Activated T-cell treated with anti-CD3 and anti-CD28 coated beads for 48 hours (primary cell): ENCODE results near the gene CTDP1.
"Not testable (repeated sequence)": the region's sequence is repeated elsewhere in the genome, so short reads cannot be mapped to it uniquely, and the experiment has no call there.

ENCODE experiments used
- DNase-seq: peaks from one replicate; pipeline ENCODE4 v3.0.0-alpha.2; 2020; ENCODE audit warnings: low read depth

Gene CTDP1

DNA sequence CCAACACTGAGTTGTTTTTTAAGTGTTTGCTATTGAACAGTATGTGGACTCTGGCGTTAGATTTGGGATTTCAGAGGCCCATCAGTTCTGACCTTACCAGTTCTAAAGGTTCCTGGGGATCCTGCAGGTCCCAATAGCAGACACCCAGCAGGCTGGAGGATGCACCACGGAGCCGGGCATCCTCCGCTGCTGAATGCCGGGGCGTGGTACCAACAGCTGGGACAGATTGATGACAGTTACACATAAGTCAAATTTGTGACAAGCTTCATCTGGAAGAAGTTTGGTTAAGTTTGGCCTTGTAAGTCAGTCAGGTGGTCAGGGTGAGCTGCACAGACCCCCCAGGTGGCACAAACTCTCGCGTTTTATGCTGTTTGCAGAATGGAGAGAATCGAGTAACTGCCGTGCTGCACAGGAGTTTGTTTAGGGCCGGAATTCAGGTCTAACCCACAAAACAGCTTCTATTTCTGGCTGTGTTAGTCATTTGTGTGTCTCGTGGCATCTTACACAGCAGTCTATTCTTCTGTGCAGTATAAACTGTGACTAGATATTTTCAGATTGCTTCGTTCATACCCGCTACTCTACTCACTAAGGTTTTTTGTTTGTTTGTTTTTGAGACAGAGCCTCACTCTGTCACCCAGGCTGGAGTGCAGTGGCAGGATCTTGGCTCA lies 19.2 kb downstream of the CTDP1 start:
- DNase-seq, result no peak

GRCh38 chr18:79699653-79700052 lies 20.1 kb downstream of the CTDP1 start:
- DNase-seq, result no peak

GRCh38 chr18:79702906-79703305 lies 23.3 kb downstream of the CTDP1 start:
- no peak for DNase-seq

- no peak for DNase-seq
These were observed 25.0 kb downstream of the CTDP1 start for GRCh38 chr18:79704631-79705030.

DNA sequence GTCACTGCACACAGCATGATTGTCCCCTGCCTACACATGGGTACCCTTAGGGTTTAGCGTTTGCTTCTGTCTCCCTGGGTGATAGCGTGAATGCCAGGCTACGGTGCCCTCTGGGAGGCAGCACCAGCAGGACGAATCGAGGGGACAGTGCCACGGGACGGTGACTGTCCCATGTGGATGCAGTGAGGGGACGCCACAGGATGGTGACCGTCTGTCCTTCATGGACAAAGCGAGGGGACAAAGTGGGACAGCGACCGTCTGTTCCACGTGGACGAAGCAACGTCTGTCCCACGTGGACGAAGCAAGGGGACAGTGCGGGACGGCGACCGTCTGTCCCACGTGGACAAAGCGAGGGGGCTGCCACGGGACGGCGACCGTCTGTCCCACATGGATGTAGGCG lies 25.7 kb downstream of the CTDP1 start:
- DNase-seq, result no peak

DNA sequence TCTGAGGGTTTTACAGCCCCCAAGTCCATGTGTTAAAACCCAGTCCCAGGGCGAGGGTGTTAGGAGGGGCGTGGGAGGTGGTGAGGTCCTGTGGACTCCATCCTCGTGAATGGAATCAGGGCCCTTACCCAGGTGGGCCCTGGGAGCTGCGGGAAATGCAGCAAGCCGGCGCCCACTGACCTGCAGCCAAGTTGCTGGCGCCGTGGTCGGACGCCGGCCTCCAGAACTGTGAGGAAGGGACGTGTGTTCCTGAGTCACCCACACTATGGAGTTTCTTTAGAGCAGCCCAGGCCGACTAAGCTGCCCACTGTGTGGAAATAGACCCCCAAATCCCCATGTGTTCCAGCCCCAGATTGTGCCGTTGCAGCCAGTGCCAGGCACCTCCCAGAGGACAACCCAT lies 26.4 kb downstream of the CTDP1 start:
- DNase-seq, result no peak

- DNase-seq, result no peak
These were observed 27.1 kb downstream of the CTDP1 start for GRCh38 chr18:79706658-79707057.

- DNase-seq, result no peak
These were observed 27.6 kb downstream of the CTDP1 start for GRCh38 chr18:79707239-79707638.

GRCh38 chr18:79707671-79708070 lies 28.1 kb downstream of the CTDP1 start:
- DNase-seq, result no peak

DNA sequence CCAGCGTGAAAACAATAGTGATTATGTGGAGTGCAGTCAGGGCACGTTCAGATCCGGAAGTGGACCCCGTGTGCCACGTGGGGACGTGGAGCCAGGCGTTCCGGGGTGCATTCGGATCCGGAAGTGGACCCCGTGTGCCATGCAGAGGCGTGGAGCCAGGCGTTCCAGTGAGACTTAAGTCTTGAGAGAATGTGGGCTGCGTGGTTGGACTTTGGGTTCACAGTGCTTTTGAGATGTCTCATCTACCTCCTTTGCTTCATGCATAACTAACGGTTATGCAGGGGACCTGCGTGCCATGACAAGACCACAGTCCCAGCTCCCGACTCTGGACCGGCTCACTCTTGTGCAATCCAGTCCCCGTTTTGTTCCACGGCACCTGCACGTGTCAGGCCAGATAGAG lies 28.8 kb downstream of the CTDP1 start:
- no peak for DNase-seq

DNA sequence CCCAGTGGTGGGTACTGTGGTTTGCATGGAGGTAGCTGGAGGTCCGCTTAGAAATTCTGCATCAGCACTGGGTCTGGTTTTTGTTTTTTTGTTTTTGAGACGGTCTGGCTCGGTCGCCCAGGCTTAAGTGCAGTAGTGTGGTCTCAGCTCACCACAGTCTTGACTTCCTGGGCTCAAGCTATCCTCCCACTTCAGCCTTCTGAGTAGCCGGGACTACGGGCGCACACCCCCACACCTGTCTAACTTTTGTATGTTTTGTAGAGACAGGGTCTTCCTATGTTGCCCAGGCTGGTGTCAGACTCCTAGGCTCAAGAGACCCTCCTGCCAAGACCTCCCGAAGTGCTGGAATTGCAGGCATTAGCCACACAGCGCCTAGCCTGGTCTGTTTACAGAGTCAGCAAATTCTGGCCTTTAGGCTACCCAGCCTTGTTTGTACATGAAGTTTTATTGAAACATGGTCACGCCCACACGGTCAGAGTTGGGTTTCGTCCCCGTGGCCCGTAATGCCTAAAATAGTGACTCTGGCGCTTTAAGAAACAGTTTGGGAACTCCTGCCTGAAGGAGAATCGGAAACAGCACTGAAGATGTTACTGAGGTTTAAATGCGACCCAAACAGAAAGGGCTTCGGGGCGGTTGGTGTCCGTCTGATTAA lies 32.7 kb downstream of the CTDP1 start:
- no peak for DNase-seq

DNA sequence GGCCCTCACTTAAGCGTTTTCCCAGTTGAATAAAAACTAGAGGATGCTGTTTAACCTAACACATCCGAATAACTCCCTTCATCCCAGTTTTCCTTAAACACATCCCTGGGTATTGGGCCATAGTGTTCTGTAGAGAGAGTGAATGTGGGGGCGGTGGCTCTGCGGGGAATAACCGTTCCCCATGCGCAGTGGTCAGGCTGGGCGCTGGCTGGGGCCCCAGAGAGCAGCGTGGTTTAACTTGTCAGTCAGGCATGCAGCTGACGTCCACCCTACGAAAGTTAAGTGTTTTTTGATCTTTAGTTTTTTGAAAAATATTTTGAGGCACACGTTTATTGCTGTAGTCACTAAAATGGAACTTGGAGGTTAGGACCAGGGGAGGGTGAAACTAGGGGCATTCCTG lies 33.7 kb downstream of the CTDP1 start:
- DNase-seq, result no peak

GRCh38 chr18:79714531-79715240 lies 35.1 kb downstream of the CTDP1 start:
- no peak for DNase-seq

DNA sequence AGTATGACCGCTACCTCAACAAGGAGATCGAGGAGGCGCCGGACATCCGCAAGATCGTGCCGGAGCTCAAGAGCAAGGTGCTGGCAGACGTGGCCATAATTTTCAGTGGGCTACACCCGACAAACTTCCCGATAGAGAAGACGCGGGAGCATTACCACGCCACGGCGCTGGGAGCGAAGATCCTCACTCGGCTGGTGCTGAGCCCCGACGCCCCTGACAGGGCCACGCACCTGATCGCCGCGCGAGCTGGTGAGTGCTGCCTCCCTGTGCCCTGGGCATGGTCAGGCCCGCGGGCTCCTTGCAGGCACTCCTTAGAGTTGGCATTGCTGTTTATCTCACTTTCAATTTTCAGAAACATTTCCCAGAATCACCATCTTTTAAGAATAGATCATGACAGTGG lies 35.7 kb downstream of the CTDP1 start:
- no peak for DNase-seq

DNA sequence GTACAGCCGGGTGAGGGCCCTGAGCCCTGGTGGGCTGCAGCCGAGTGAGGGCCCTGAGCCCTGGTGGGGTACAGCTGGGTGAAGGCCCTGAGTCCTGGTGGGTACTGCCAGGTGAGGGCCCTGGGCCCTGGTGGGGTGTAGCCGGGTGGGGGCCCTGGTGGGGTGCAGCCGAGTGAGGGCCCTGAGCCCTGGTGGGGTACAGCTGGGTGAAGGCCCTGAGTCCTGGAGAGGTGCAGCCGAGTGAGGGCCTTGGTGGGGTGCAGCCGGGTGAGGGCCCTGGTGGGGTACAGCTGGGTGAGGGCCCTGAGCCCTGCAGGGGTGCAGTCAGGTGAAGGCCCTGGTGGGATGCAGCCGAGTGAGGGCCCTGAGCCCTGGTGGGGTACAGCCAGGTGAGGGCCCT lies 37.5 kb downstream of the CTDP1 start:
- no peak for DNase-seq

DNA sequence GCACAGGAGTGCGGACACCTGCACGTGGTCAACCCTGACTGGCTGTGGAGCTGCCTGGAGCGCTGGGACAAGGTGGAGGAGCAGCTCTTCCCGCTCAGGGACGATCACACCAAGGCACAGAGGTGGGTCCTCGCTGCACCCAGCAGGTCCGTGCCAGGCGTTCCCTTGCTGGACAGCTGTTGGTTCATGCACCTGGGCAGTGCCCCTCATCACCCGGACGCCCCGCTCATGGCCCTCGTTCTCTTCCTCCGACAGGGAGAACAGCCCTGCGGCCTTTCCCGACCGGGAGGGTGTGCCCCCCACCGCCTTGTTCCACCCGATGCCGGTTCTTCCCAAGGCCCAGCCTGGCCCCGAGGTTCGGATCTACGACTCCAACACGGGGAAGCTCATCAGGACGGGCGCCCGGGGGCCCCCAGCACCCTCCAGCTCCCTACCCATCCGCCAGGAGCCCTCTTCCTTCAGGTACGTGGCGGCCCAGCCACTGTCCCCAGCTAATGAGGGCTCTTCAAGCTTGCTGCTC lies 38.0 kb downstream of the CTDP1 start:
- DNase-seq, result no peak

DNA sequence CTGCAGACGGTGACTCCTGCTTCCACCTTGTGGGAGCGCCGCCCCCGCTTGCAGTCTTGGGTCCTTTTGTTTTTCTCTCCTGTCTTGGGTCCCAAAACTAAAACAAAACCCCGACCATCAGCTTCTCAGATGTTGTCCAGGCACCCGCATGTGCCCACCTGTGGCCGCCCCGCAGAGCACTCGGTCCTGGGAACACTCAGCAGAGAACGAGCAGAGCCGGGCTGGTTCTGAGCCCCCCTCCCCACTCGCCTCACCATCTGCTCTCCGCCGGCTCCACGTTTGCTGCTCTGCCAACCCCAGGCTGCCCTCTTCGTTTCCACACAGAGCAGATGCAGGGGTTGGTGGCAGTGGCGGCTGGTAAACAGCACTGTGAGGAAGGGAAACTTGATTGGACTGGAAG lies 38.5 kb downstream of the CTDP1 start:
- DNase-seq, result no peak

GRCh38 chr18:79718878-79719477 lies 39.4 kb downstream of the CTDP1 start:
- DNase-seq, result no peak

DNA sequence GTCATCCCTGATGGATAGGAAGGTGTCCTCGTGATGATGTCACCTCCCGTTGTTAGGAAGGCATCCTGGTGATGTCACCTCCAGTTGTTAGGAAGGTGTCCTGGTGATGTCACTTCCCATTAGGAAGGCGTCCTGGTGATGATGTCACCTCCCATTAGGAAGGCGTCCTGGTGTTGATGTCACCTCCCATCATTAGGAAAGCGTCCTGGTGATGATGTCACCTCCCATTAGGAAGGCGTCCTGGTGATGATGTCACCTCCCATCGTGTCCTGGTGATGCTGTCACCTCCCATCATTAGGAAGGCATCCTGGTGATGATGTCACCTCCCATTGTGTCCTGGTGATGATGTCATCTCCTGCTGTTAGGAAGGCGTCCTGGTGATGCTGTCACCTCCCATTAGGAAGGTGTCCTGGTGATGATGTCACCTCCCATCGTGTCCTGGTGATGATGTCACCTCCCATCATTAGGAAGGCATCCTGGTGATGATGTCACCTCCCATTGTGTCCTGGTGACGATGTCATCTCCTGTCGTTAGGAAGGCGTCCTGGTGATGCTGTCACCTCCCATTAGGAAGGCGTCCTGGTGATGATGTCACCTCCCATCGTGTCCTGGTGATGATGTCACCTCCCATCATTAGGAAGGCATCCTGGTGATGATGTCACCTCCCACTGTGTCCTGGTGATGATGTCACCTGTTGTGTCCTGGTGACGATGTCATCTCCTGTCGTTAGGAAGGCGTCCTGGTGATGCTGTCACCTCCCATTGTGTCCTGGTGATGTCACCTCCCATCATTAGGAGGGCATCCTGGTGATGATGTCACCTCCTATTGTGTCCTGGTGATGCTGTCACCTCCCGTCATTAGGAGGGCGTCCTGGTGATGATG lies 40.1 kb downstream of the CTDP1 start:
- not testable (repeated sequence) for DNase-seq

DNA sequence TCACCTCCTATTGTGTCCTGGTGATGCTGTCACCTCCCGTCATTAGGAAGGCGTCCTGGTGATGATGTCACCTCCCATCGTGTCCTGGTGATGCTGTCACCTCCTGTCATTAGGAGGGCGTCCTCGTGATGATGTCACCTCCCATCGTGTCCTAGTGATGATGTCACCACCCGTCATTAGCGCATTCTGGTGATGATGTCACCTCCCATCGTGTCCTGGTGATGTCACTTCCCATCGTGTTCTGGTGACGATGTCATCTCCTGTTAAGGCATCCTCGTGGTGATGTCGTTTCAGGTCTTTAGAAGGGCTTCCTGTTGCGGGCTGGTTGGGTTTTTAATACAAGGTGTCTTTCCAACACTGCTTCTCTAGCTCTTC lies 40.7 kb downstream of the CTDP1 start:
- no peak for DNase-seq

DNA sequence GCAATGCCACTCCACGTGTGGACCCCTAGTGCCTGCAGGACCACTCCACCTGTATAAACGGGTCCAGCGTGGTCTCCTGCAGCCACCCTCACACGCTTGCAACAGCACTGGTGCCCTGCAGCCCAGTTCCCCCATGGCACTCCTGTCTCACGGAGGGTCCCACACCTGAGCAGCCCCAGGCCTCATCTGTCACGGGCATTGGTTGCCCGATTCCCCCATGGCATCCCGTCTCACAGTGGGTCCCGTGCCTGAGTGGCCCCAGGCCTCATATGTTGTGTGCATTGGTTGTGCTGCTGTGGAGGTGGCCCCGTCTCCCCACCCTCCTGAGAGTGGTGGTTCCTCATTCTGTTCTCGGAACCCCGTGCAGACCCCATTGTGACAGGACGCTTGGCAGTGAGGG lies 43.4 kb downstream of the CTDP1 start:
- DNase-seq, result no peak

- DNase-seq, result no peak
These were observed 44.0 kb downstream of the CTDP1 start for GRCh38 chr18:79723628-79724027.
